Sigmoid colon (tissue), 7 donors: ENCODE data around the gene ELAC2. TPM values are rescaled to one million over a fixed set of nuclear protein-coding genes. Genes with fewer than 3 reads are reported as not detected.

Source experiments
- DNase-seq: peaks from one replicate; pipeline ENCODE4 v3.0.0-alpha.2; 2019
- H3K27ac ChIP-seq, 4 donors: fragments of 200-600 bp; sonication (generic); one replicate each; pipeline ENCODE4 v1.5.1; 2016 to 2019; ENCODE audit warnings: mild to moderate bottlenecking in 1 of 4
- H3K27me3 ChIP-seq, 3 donors: fragments of 200-600 bp; sonication (generic); one replicate each; pipeline ENCODE4 v1.5.1; 2019; ENCODE audit warnings: mild to moderate bottlenecking in 1 of 3
- H3K36me3 ChIP-seq, 4 donors: fragments of 200-600 bp; sonication (generic); one replicate each; pipeline ENCODE4 v1.5.1; 2016 to 2019
- H3K4me1 ChIP-seq, 4 donors: fragments of 200-600 bp; sonication (generic); one replicate each; pipeline ENCODE4 v1.5.1; 2017 to 2019
- H3K4me3 ChIP-seq, 4 donors: fragments of 200-600 bp; sonication (generic); one replicate each; pipeline ENCODE4 v1.5.1; 2017 to 2019; ENCODE audit warnings: mild to moderate bottlenecking in 2 of 4, moderate library complexity in 1 of 4
- H3K9me3 ChIP-seq, 4 donors: fragments of 200-600 bp in 3 of 4; sonication (generic) in 3 of 4; one replicate each; pipeline versions ENCODE4 v1.5.1 to v1.6.1; 2013 to 2019
- CTCF ChIP-seq, 4 experiments: fragments of 450-650 bp in 3 of 4; fragments of 200-600 bp in 1 of 4; IDR thresholded peaks; one replicate each; pipeline ENCODE4 v1.5.1; 2016 to 2019; ENCODE audit warnings: antibody characterized with exemption in 4 of 4, mild to moderate bottlenecking in 3 of 4, moderate library complexity in 2 of 4
- EP300 ChIP-seq, 4 donors: sonication (generic); formaldehyde crosslinking; IDR thresholded peaks; one replicate each; pipeline ENCODE4 v1.6.1; 2017; ENCODE audit warnings: antibody characterized with exemption in 4 of 4
- POLR2A ChIP-seq, 2 donors: fragments of 450-650 bp; IDR thresholded peaks; one replicate each; pipeline ENCODE4 v1.6.1; 2016; ENCODE audit warnings: antibody characterized with exemption in 2 of 2, mild to moderate bottlenecking in 2 of 2, moderate library complexity in 2 of 2
- POLR2AphosphoS5 ChIP-seq, 4 donors: sonication (generic); formaldehyde crosslinking; IDR thresholded peaks; one replicate each; pipeline ENCODE4 v1.6.1; 2017; ENCODE audit warnings: antibody characterized with exemption in 4 of 4
- WGBS, 2 donors: extraction: QIAGEN DNeasy Blood & Tissue Kit; methylation state at CpG; one replicate each; pipeline ENCODE4 v1.1.7; 2013; 5-methylcytosine and 5-hydroxymethylcytosine counted together
- intact Hi-C: fragments of 100-400 bp; cut with DNase I; formaldehyde crosslinking; loops from one replicate; pipeline ENCODE4 v1.15.1; 2023
- polyA plus RNA-seq, 3 donors: library from polyadenylated mRNA; stranded (reverse); fragments of 200-250 nt; gene quantifications; one replicate each; pipeline ENCODE4 v1.2.3, GENCODE V29; 2013
- total RNA-seq, 4 donors: library from RNA; depleted of rRNA; stranded (reverse); fragments of >200 nt; gene quantifications; one replicate each; pipeline ENCODE4 v1.1.0, GENCODE V29; 2016
- donor health status: healthy with polysubstance abuse.
- donor health status: Bipolar disorder and iron deficiency.
- donor health status: healthy.

Gene ELAC2, protein sequence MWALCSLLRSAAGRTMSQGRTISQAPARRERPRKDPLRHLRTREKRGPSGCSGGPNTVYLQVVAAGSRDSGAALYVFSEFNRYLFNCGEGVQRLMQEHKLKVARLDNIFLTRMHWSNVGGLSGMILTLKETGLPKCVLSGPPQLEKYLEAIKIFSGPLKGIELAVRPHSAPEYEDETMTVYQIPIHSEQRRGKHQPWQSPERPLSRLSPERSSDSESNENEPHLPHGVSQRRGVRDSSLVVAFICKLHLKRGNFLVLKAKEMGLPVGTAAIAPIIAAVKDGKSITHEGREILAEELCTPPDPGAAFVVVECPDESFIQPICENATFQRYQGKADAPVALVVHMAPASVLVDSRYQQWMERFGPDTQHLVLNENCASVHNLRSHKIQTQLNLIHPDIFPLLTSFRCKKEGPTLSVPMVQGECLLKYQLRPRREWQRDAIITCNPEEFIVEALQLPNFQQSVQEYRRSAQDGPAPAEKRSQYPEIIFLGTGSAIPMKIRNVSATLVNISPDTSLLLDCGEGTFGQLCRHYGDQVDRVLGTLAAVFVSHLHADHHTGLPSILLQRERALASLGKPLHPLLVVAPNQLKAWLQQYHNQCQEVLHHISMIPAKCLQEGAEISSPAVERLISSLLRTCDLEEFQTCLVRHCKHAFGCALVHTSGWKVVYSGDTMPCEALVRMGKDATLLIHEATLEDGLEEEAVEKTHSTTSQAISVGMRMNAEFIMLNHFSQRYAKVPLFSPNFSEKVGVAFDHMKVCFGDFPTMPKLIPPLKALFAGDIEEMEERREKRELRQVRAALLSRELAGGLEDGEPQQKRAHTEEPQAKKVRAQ
- total RNA-seq (10 to 100 TPM; 46.9 to 67.0 (median 50.2) TPM), polyA plus RNA-seq (10 to 100 TPM; 12.7 to 39.6 (median 18.0) TPM)

GRCh38 chr17:13017655-13018459 lies at the start of gene ELAC2:
Gene ELAC2 (minus strand): TSS chr17:13018027. CDS start chr17:13017947, 80 bp downstream.
- peak within 1 kb of the TSS; percentile 86 to 93 (median 88) for H3K27ac ChIP-seq
- no peaks in the 10 kb centered on the region for H3K9me3 ChIP-seq
- peak within 1 kb of the TSS; percentile 89 to 100 (median 94) for H3K4me3 ChIP-seq
- H3K4me1 ChIP-seq = peaks cover 0 to 23% (median 16%) of the 10 kb centered on the region in 4 donors
- TF ChIP-seq POLR2A (IDR thresholded peaks at IDR 0.05) (peak in 1 of 2 donors; percentile 51), CTCF (IDR thresholded peaks at IDR 0.05) (peak in 1 of 4 experiments; percentile 18), EP300 (IDR thresholded peaks at IDR 0.05) (no peak), POLR2AphosphoS5 (IDR thresholded peaks at IDR 0.05) (peak; percentile 65 to 85 (median 84))
- intact Hi-C loops = loop anchor here (10.0 kb wide), 1 partner anchor 1023 kb away; the partner anchor contains the start of gene ZNF18
- peak; percentile 99 for DNase-seq
- no peaks in the 10 kb centered on the region for H3K27me3 ChIP-seq
- 0 to 1% methylated on average over 79 of the region's 79 CpGs for WGBS, 2 donors
- H3K36me3 ChIP-seq = peaks cover 6 to 39% (median 24%) of the 10 kb centered on the region in 4 donors

- no peak for DNase-seq
- H3K36me3 ChIP-seq = no peaks in the 10 kb centered on the region
- no peak overlapping the region for H3K27ac ChIP-seq
- intact Hi-C loops = no loop called here
- no peaks in the 10 kb centered on the region for H3K27me3 ChIP-seq
- WGBS, 2 donors = 75 to 81% methylated on average over 1 of the region's 1 CpG
- H3K4me1 ChIP-seq = no peaks in the 10 kb centered on the region
- TF ChIP-seq CTCF (IDR thresholded peaks at IDR 0.05) (no peak), EP300 (IDR thresholded peaks at IDR 0.05) (no peak), POLR2A (IDR thresholded peaks at IDR 0.05) (no peak), POLR2AphosphoS5 (IDR thresholded peaks at IDR 0.05) (no peak)
- H3K9me3 ChIP-seq = no peaks in the 10 kb centered on the region
- H3K4me3 ChIP-seq = no peak overlapping the region
Measured at GRCh38 chr17:13065032-13065431, 47.2 kb upstream of the ELAC2 start.

DNA sequence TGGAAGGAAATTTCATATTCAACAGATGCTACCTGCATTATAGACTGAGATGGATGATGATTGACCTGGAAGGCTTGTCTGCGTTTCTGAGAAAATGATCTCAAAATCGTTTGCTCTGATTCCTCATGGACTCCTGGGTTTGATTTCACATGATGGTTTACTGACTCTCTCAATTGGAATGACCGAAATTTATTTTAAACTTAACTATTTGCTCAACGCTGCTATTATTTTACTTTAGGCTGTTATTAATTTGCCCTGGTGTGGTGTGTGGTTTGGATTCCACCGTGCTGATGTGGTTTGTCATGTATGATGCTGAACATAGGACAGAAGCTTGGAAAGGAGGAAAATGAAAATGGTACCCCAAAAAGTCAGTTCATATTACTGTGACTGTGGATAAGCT lies 37.3 kb upstream of the ELAC2 start:
- H3K27ac ChIP-seq = no peak overlapping the region
- no peaks in the 10 kb centered on the region for H3K36me3 ChIP-seq
- 80 to 83% methylated on average over 5 of the region's 5 CpGs for WGBS, 2 donors
- intact Hi-C loops = no loop called here
- no peaks in the 10 kb centered on the region for H3K9me3 ChIP-seq
- no peak for DNase-seq
- peaks cover 0 to 3% (median 0%) of the 10 kb centered on the region in 3 donors for H3K27me3 ChIP-seq
- H3K4me3 ChIP-seq = no peak overlapping the region
- TF ChIP-seq EP300 (IDR thresholded peaks at IDR 0.05) (no peak), CTCF (IDR thresholded peaks at IDR 0.05) (no peak), POLR2AphosphoS5 (IDR thresholded peaks at IDR 0.05) (no peak), POLR2A (IDR thresholded peaks at IDR 0.05) (no peak)
- H3K4me1 ChIP-seq = no peaks in the 10 kb centered on the region

GRCh38 chr17:13054666-13055065 lies 36.8 kb upstream of the ELAC2 start:
- H3K27me3 ChIP-seq = peaks cover 0 to 3% (median 0%) of the 10 kb centered on the region in 3 donors
- WGBS, 2 donors = 34 to 56% methylated on average over 5 of the region's 5 CpGs
- no peaks in the 10 kb centered on the region for H3K36me3 ChIP-seq
- no peak overlapping the region for H3K4me3 ChIP-seq
- TF ChIP-seq POLR2AphosphoS5 (IDR thresholded peaks at IDR 0.05) = no peak
- TF ChIP-seq CTCF (IDR thresholded peaks at IDR 0.05) = no peak
- no peak for TF ChIP-seq POLR2A (IDR thresholded peaks at IDR 0.05)
- no peak for TF ChIP-seq EP300 (IDR thresholded peaks at IDR 0.05)
- intact Hi-C loops = no loop called here
- H3K27ac ChIP-seq = no peak overlapping the region
- no peaks in the 10 kb centered on the region for H3K4me1 ChIP-seq
- H3K9me3 ChIP-seq = no peaks in the 10 kb centered on the region
- DNase-seq = no peak
